PC-9 (cell line): ENCODE measurements around the gene CLSTN1. TPM values are rescaled to one million over a fixed set of nuclear protein-coding genes. Genes with fewer than 3 reads are reported as not detected.

Experiments
- BruUV-seq: library from RNA; stranded (reverse); fragments of 400-500 nt; replicated peaks from 2 replicates; lab custom pipeline; 2021; lab: Mats Ljungman, UMichigan
- CTCF ChIA-PET: fragments of 300-600 bp; sonication (Branson Sonifier 250); formaldehyde crosslinking; loops from one replicate; lab custom pipeline; 2022; ENCODE audit warnings: antibody characterized with exemption; lab: Charles Lee
- POLR2A ChIA-PET: fragments of 300-600 bp; sonication (Branson Sonifier 250); formaldehyde crosslinking; loops from one replicate; lab custom pipeline; 2022; ENCODE audit warnings: antibody characterized with exemption; ENCODE audit not compliant: unreplicated experiment; lab: Charles Lee
- DNase-seq, 2 experiments: peaks; one replicate each; pipeline versions ENCODE4 v3.0.0 to v3.0.0-alpha.2; 2015 to 2022; ENCODE audit warnings: mixed read lengths in 1 of 2
- H2AFZ ChIP-seq: fragments of 200-600 bp; sonication (generic); 2 replicates; pipeline ENCODE4 v1.8.1; 2017; ENCODE audit warnings: antibody characterized with exemption
- H3F3A ChIP-seq: fragments of 200-600 bp; sonication (generic); 2 replicates; pipeline ENCODE4 v1.8.1; 2017; ENCODE audit warnings: antibody characterized with exemption, mild to moderate bottlenecking, low read depth; ENCODE audit not compliant: insufficient read depth
- H3K27ac ChIP-seq: fragments of 200-600 bp; sonication (generic); 2 replicates; pipeline ENCODE4 v1.6.1; 2016; ENCODE audit warnings: mixed run types
- H3K27me3 ChIP-seq: fragments of 200-600 bp; sonication (generic); 2 replicates; pipeline ENCODE4 v1.6.1; 2016; ENCODE audit warnings: low read depth, mixed run types; ENCODE audit not compliant: insufficient read depth
- H3K36me3 ChIP-seq: fragments of 200-600 bp; sonication (generic); 2 replicates; pipeline ENCODE4 v1.6.1; 2016; ENCODE audit warnings: low read depth, mixed run types
- H3K4me1 ChIP-seq: fragments of 200-600 bp; sonication (generic); replicated peaks from 2 replicates; pipeline ENCODE4 v1.6.1; 2016; ENCODE audit warnings: mixed run types; ENCODE audit not compliant: insufficient read depth
- H3K4me2 ChIP-seq: fragments of 200-600 bp; sonication (generic); 2 replicates; pipeline ENCODE4 v1.6.1; 2017; ENCODE audit warnings: mixed run types
- H3K4me3 ChIP-seq: fragments of 200-600 bp; sonication (generic); 2 replicates; pipeline ENCODE4 v1.6.1; 2016; ENCODE audit warnings: mixed run types
- H3K79me2 ChIP-seq: fragments of 200-600 bp; sonication (generic); 2 replicates; pipeline ENCODE4 v1.6.1; 2017; ENCODE audit warnings: low read depth, mixed run types
- H3K9me2 ChIP-seq: fragments of 200-600 bp; sonication (generic); 2 replicates; pipeline ENCODE4 v1.8.1; 2017; ENCODE audit warnings: mild to moderate bottlenecking; ENCODE audit not compliant: insufficient read depth
- H3K9me3 ChIP-seq: fragments of 200-600 bp; sonication (generic); 2 replicates; pipeline ENCODE4 v1.8.1; 2016; ENCODE audit warnings: low read depth; ENCODE audit not compliant: insufficient read depth
- H4K20me1 ChIP-seq: fragments of 200-600 bp; sonication (generic); 2 replicates; pipeline ENCODE4 v1.8.1; 2017; ENCODE audit not compliant: insufficient read depth
- CTCF ChIP-seq: fragments of 200-600 bp; sonication (generic); conservative IDR thresholded peaks from 2 replicates; pipeline ENCODE4 v1.6.1; 2017; ENCODE audit warnings: mixed run types, antibody characterized with exemption, mild to moderate bottlenecking, moderate library complexity
- EZH2 ChIP-seq: fragments of 200-600 bp; sonication (generic); IDR thresholded peaks from 2 replicates; pipeline ENCODE4 v1.8.0; 2017; ENCODE audit warnings: antibody characterized with exemption, low read depth
- intact Hi-C: fragments of 100-400 bp; cut with micrococcal nuclease; formaldehyde crosslinking; loops from one replicate; pipeline ENCODE4 v1.10.0; 2022; ENCODE audit not compliant: unreplicated experiment
- total RNA-seq: library from RNA; stranded (reverse); gene quantifications from 2 replicates; pipeline ENCODE4 v1.2.3, GENCODE V29; 2021

The CLSTN1 gene
- total RNA-seq, 1 experiment from 2014 or later: 140 TPM

- TF ChIP-seq CTCF (no peak), EZH2 (no peak)
- Histone ChIP-seq H3K9me3 (no peaks in the 10 kb centered on the region), H3K36me3 (no peaks in the 10 kb centered on the region), H3K4me3 (no peak overlapping the region), H3K27me3 (no peaks in the 10 kb centered on the region), H4K20me1 (no peaks in the 10 kb centered on the region), H3K4me1 (peaks cover 11% of the 10 kb centered on the region), H3K9me2 (no peaks in the 10 kb centered on the region), H3K4me2 (no peak overlapping the region), H3F3A (peaks cover 11% of the 10 kb centered on the region), H3K79me2 (peaks cover 16% of the 10 kb centered on the region), H2AFZ (no peak overlapping the region), H3K27ac (no peak overlapping the region)
- no peak for DNase-seq
- intact Hi-C loops: loop anchor here (10.0 kb wide), 1 partner anchor 153 kb away; the partner anchor contains the start of gene CTNNBIP1
- ChIA-PET CTCF (no interaction called here), POLR2A (no interaction called here)
- no TSS peak for BruUV-seq
These were observed 61.9 kb downstream of the CLSTN1 start for GRCh38 chr1:9761855-9762254.

DNA sequence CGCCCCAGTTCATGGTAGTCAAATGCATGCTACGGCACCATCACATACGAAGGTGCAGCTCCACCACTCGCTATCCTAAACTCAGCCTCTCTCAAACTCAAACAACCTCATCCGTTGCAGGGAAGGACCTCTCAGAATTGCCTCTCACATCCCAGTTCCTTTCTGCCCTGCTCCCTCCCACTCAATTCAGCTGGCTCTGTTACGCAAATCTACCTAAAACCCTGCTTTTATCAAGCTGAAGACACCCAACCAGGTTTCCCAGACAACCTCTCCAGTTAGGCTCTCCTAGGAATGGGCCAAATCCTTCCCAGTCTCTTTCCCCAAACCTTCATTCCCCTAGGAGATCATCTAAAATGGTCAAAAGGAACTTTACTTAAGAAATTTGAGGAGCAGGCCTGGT is 62.9 kb downstream of the CLSTN1 start:
- no peak overlapping the region for H2AFZ ChIP-seq
- no peak for DNase-seq
- peaks cover 10% of the 10 kb centered on the region for H3K79me2 ChIP-seq
- H3K4me1 ChIP-seq: peaks cover 4% of the 10 kb centered on the region
- H4K20me1 ChIP-seq: no peaks in the 10 kb centered on the region
- intact Hi-C loops: loop anchor here (10.0 kb wide), 1 partner anchor 154 kb away; the partner anchor contains the start of gene CTNNBIP1
- BruUV-seq: no TSS peak
- H3K27ac ChIP-seq: no peak overlapping the region
- no peaks in the 10 kb centered on the region for H3K9me2 ChIP-seq
- H3K4me3 ChIP-seq: no peak overlapping the region
- H3F3A ChIP-seq: peaks cover 4% of the 10 kb centered on the region; the same call in 1 of the 2 replicates
- H3K9me3 ChIP-seq: no peaks in the 10 kb centered on the region
- POLR2A ChIA-PET: no interaction called here
- no peak overlapping the region for H3K4me2 ChIP-seq
- H3K36me3 ChIP-seq: no peaks in the 10 kb centered on the region
- H3K27me3 ChIP-seq: no peaks in the 10 kb centered on the region
- CTCF ChIA-PET: no interaction called here
- TF ChIP-seq EZH2 (no peak), CTCF (no peak)

DNA sequence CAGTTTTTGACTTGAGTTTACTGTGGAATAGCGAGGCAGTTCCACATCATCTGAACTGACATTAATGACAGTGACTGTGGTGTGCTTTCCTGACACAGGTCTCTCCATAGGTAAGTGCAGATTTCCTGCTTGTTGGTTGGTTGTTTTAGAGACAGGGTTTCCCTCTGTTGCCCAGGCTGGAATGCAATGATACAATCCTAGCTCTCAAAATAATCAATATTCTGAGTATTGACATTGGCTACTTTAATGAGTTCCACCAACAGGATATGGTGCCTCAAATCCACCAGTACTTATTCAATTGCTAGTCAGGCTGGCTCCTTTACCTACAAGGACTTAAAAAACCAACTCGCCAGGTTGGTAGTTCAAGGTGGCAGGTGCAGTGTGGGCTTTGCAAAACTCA is 63.8 kb downstream of the CLSTN1 start:
- intact Hi-C loops: loop anchor here (10.0 kb wide), 1 partner anchor 155 kb away; the partner anchor contains the start of gene CTNNBIP1
- Histone ChIP-seq H3K4me2 (no peak overlapping the region), H3K4me1 (no peaks in the 10 kb centered on the region), H3K9me3 (no peaks in the 10 kb centered on the region), H3K27me3 (no peaks in the 10 kb centered on the region), H3K9me2 (no peaks in the 10 kb centered on the region), H3K27ac (no peak overlapping the region), H3K36me3 (no peaks in the 10 kb centered on the region), H3F3A (no peaks in the 10 kb centered on the region), H4K20me1 (no peaks in the 10 kb centered on the region), H2AFZ (no peak overlapping the region), H3K4me3 (no peak overlapping the region), H3K79me2 (peaks cover 3% of the 10 kb centered on the region)
- POLR2A ChIA-PET: no interaction called here
- no TSS peak for BruUV-seq
- no peak for TF ChIP-seq EZH2
- TF ChIP-seq CTCF: no peak
- CTCF ChIA-PET: no interaction called here
- no peak for DNase-seq
